Naive thymus-derived CD4-positive, alpha-beta T cell (primary cell): ENCODE data around the gene GNA14. TPM values are rescaled to one million over a fixed set of nuclear protein-coding genes. Genes with fewer than 3 reads are reported as not detected.

Source experiments
- ATAC-seq: fragments of 150-1000 bp; cut with Tn5 transposase; 2 replicates; pipeline ENCODE4 v1.10.0; 2021; ENCODE audit warnings: mild to moderate bottlenecking, moderate library complexity
- CTCF ChIA-PET: fragments of 350-600 bp; sonication (Branson Sonifier 250); formaldehyde crosslinking; loops from one replicate; lab custom pipeline; 2021; ENCODE audit warnings: antibody characterized with exemption; lab: Charles Lee
- POLR2A ChIA-PET: fragments of 350-600 bp; sonication (Branson Sonifier 250); formaldehyde crosslinking; loops from one replicate; lab custom pipeline; 2021; ENCODE audit warnings: antibody characterized with exemption, inconsistent platforms; lab: Charles Lee
- DNase-seq, 9 donors: peaks; one replicate each; pipeline versions ENCODE4 v3.0.0 to v3.0.0-alpha.2; 2020 to 2022; ENCODE audit warnings: mixed read lengths in 1 of 9
- H3K27ac ChIP-seq: one replicate; pipeline ENCODE4 v1.7.0; 2013; ENCODE audit warnings: mild to moderate bottlenecking, low read depth, low read length, moderate library complexity
- H3K27me3 ChIP-seq, 2 donors: one replicate each; pipeline ENCODE4 v1.7.0; 2013; ENCODE audit warnings: low read length in 2 of 2, mild to moderate bottlenecking in 2 of 2, moderate library complexity in 2 of 2; ENCODE audit not compliant: control insufficient read depth in 2 of 2, insufficient read depth in 2 of 2
- H3K36me3 ChIP-seq, 3 experiments: 1 replicate in 2 of 3; 2 replicates in 1 of 3; pipeline ENCODE4 v1.7.0; 2013; ENCODE audit warnings: low read length in 3 of 3, mild to moderate bottlenecking in 3 of 3, moderate library complexity in 1 of 3; ENCODE audit not compliant: insufficient read depth in 3 of 3, control insufficient read depth in 2 of 3
- H3K4me1 ChIP-seq, 2 donors: one replicate each; pipeline ENCODE4 v1.7.0; 2013; ENCODE audit warnings: low read length in 2 of 2, mild to moderate bottlenecking in 2 of 2, moderate library complexity in 1 of 2; ENCODE audit not compliant: control insufficient read depth in 2 of 2, insufficient read depth in 2 of 2
- H3K4me3 ChIP-seq: 2 replicates; pipeline ENCODE4 v1.7.0; 2013; ENCODE audit warnings: mild to moderate bottlenecking, low read length
- H3K9me3 ChIP-seq, 3 experiments: 1 replicate in 2 of 3; 2 replicates in 1 of 3; pipeline ENCODE4 v1.7.0; 2013; ENCODE audit warnings: low read length in 3 of 3; ENCODE audit not compliant: control insufficient read depth in 2 of 3
- H3K27ac Mint-ChIP-seq, 9 donors: one replicate each; pipeline ENCODE4 v1.8.0; 2020 to 2022; ENCODE audit warnings: mixed read lengths in 9 of 9, mild to moderate bottlenecking in 8 of 9, moderate library complexity in 5 of 9, inconsistent platforms in 2 of 9
- H3K27me3 Mint-ChIP-seq, 5 donors: one replicate each; pipeline ENCODE4 v1.8.0; 2021 to 2022; ENCODE audit warnings: mixed read lengths in 5 of 5, mild to moderate bottlenecking in 1 of 5
- H3K36me3 Mint-ChIP-seq, 5 donors: one replicate each; pipeline ENCODE4 v1.8.0; 2020 to 2022; ENCODE audit warnings: mixed read lengths in 5 of 5, mild to moderate bottlenecking in 3 of 5, inconsistent platforms in 1 of 5
- H3K4me1 Mint-ChIP-seq, 7 donors: one replicate each; pipeline ENCODE4 v1.8.0; 2020 to 2022; ENCODE audit warnings: mixed read lengths in 7 of 7, mild to moderate bottlenecking in 3 of 7, inconsistent platforms in 1 of 7
- H3K4me3 Mint-ChIP-seq, 10 donors: one replicate each; pipeline ENCODE4 v1.8.0; 2020 to 2022; ENCODE audit warnings: mild to moderate bottlenecking in 10 of 10, mixed read lengths in 10 of 10, moderate library complexity in 6 of 10, inconsistent platforms in 2 of 10
- H3K9me3 Mint-ChIP-seq, 11 donors: one replicate each; pipeline ENCODE4 v1.8.0; 2020 to 2022; ENCODE audit warnings: mixed read lengths in 11 of 11, mild to moderate bottlenecking in 4 of 11, inconsistent platforms in 1 of 11, moderate library complexity in 1 of 11
- intact Hi-C, 2 donors: fragments of 100-400 bp; cut with micrococcal nuclease; formaldehyde crosslinking; loops; one replicate each; pipeline ENCODE4 v1.15.1; 2023
- polyA plus RNA-seq, 2 donors: library from polyadenylated mRNA; unstranded; fragments of 300-500 nt; fragmentation: Illumina TruSeq; gene quantifications; one replicate each; pipeline ENCODE4 v1.2.3, GENCODE V29; 2021
- total RNA-seq, 6 experiments: library from RNA in 5 of 6; stranded (reverse) in 5 of 6; gene quantifications; 1 replicate in 5 of 6; 2 replicates in 1 of 6; pipeline ENCODE4 v1.2.3 and lab custom pipeline; 2021 to 2026

Gene GNA14
- total and polyA plus RNA-seq, 7 experiments from 2014 or later, result 0.34 TPM; not detected in 6

- POLR2A ChIA-PET, result interaction anchor here (0.5 kb wide), 1 partner anchor 142 kb away, joined by 3 read pairs; no protein-coding TSS in a partner anchor
- CTCF ChIA-PET, result no interaction called here
- peak overlapping the region in 2 of 10 donors; percentile 10 to 55 for H3K4me3 Mint-ChIP-seq
Measured at GRCh38 chr9:77594963-77595362, 53.2 kb downstream of the GNA14 start.

GRCh38 chr9:77593528-77593927 is 54.6 kb downstream of the GNA14 start:
- ChIA-PET POLR2A (no interaction called here), CTCF (no interaction called here)
- H3K27ac Mint-ChIP-seq, result no peak overlapping the region
- no peaks in the 10 kb centered on the region for H3K9me3 Mint-ChIP-seq
- no peaks in the 10 kb centered on the region for H3K36me3 Mint-ChIP-seq
- Histone ChIP-seq H3K36me3 (no peaks in the 10 kb centered on the region), H3K4me1 (peaks cover 0 to 5% of the 10 kb centered on the region in 2 donors), H3K27me3 (no peaks in the 10 kb centered on the region), H3K9me3 (no peaks in the 10 kb centered on the region), H3K27ac (no peak overlapping the region), H3K4me3 (no peak overlapping the region)
- intact Hi-C loops, result no loop called here
- no peak overlapping the region for H3K4me3 Mint-ChIP-seq
- ATAC-seq (no peak), DNase-seq (no peak)
- peaks cover 0 to 6% (median 0%) of the 10 kb centered on the region in 5 donors for H3K27me3 Mint-ChIP-seq
- peaks cover 5 to 24% (median 10%) of the 10 kb centered on the region in 7 donors for H3K4me1 Mint-ChIP-seq

More at GRCh38 chr9:77594963-77595362, 53.2 kb downstream of the GNA14 start:
- no peaks in the 10 kb centered on the region for H3K27me3 ChIP-seq
- no peak overlapping the region for H3K4me3 ChIP-seq
- Mint-ChIP-seq H3K27ac (peak overlapping the region in 1 of 9 donors; percentile 42), H3K36me3 (no peaks in the 10 kb centered on the region), H3K27me3 (peaks cover 0 to 11% (median 0%) of the 10 kb centered on the region in 5 donors), H3K9me3 (no peaks in the 10 kb centered on the region), H3K4me1 (peaks cover 5 to 24% (median 10%) of the 10 kb centered on the region in 7 donors)
- no peaks in the 10 kb centered on the region for H3K36me3 ChIP-seq
- no peak for DNase-seq
- intact Hi-C loops, result no loop called here
- no peak for ATAC-seq
- peaks cover 0 to 5% of the 10 kb centered on the region in 2 donors for H3K4me1 ChIP-seq
- H3K9me3 ChIP-seq, result no peaks in the 10 kb centered on the region
- no peak overlapping the region for H3K27ac ChIP-seq

- Mint-ChIP-seq H3K27ac (no peak overlapping the region), H3K36me3 (no peaks in the 10 kb centered on the region), H3K4me3 (no peak overlapping the region), H3K9me3 (no peaks in the 10 kb centered on the region), H3K4me1 (peaks cover 5 to 27% (median 10%) of the 10 kb centered on the region in 7 donors), H3K27me3 (peaks cover 0 to 10% (median 0%) of the 10 kb centered on the region in 5 donors)
- H3K36me3 ChIP-seq, result no peaks in the 10 kb centered on the region
- H3K27me3 ChIP-seq, result no peaks in the 10 kb centered on the region
- no peaks in the 10 kb centered on the region for H3K9me3 ChIP-seq
- no peak overlapping the region for H3K27ac ChIP-seq
- ChIA-PET CTCF (no interaction called here), POLR2A (no interaction called here)
- H3K4me1 ChIP-seq, result peaks cover 0 to 5% of the 10 kb centered on the region in 2 donors
- H3K4me3 ChIP-seq, result no peak overlapping the region
- no peak for ATAC-seq
- intact Hi-C loops, result no loop called here
- DNase-seq, result no peak
Measured at GRCh38 chr9:77592476-77592875, 55.6 kb downstream of the GNA14 start.

- POLR2A ChIA-PET, result no interaction called here
- Histone ChIP-seq H3K4me3 (no peak overlapping the region), H3K9me3 (no peaks in the 10 kb centered on the region), H3K36me3 (no peaks in the 10 kb centered on the region), H3K4me1 (no peaks in the 10 kb centered on the region), H3K27me3 (no peaks in the 10 kb centered on the region), H3K27ac (no peak overlapping the region)
- CTCF ChIA-PET, result no interaction called here
- Mint-ChIP-seq H3K36me3 (no peaks in the 10 kb centered on the region), H3K4me3 (no peak overlapping the region), H3K27me3 (peaks cover 5 to 10% (median 9%) of the 10 kb centered on the region in 5 donors), H3K4me1 (peaks cover 0 to 7% (median 2%) of the 10 kb centered on the region in 7 donors), H3K27ac (no peak overlapping the region), H3K9me3 (no peaks in the 10 kb centered on the region)
- no peak for ATAC-seq
- intact Hi-C loops, result loop anchor here in 1 of 2 donors (5.0 kb wide), 1 partner anchor 818 kb away; no protein-coding TSS in a partner anchor
- no peak for DNase-seq
Measured at GRCh38 chr9:77589046-77589795, 58.9 kb downstream of the GNA14 start.

GRCh38 chr9:77588271-77588937 is 59.7 kb downstream of the GNA14 start:
- Histone ChIP-seq H3K27ac (no peak overlapping the region), H3K27me3 (no peaks in the 10 kb centered on the region), H3K36me3 (no peaks in the 10 kb centered on the region), H3K4me1 (no peaks in the 10 kb centered on the region), H3K4me3 (no peak overlapping the region), H3K9me3 (no peaks in the 10 kb centered on the region)
- Mint-ChIP-seq H3K4me3 (no peak overlapping the region), H3K9me3 (no peaks in the 10 kb centered on the region), H3K4me1 (peaks cover 0 to 4% (median 0%) of the 10 kb centered on the region in 7 donors), H3K27ac (no peak overlapping the region), H3K36me3 (no peaks in the 10 kb centered on the region), H3K27me3 (peaks cover 5 to 13% (median 9%) of the 10 kb centered on the region in 5 donors)
- ATAC-seq (no peak), DNase-seq (no peak)
- intact Hi-C loops, result loop anchor here in 1 of 2 donors (5.0 kb wide), 1 partner anchor 819 kb away; no protein-coding TSS in a partner anchor
- ChIA-PET POLR2A (no interaction called here), CTCF (no interaction called here)

- Mint-ChIP-seq H3K27ac (no peak overlapping the region), H3K4me1 (peaks cover 0 to 4% (median 0%) of the 10 kb centered on the region in 7 donors), H3K9me3 (no peaks in the 10 kb centered on the region), H3K27me3 (peaks cover 5 to 13% (median 9%) of the 10 kb centered on the region in 5 donors), H3K4me3 (no peak overlapping the region), H3K36me3 (no peaks in the 10 kb centered on the region)
- ChIA-PET POLR2A (no interaction called here), CTCF (no interaction called here)
- no peaks in the 10 kb centered on the region for H3K9me3 ChIP-seq
- H3K27ac ChIP-seq, result no peak overlapping the region
- H3K27me3 ChIP-seq, result no peaks in the 10 kb centered on the region
- no peaks in the 10 kb centered on the region for H3K36me3 ChIP-seq
- intact Hi-C loops, result loop anchor here in 1 of 2 donors (5.0 kb wide), 1 partner anchor 819 kb away; no protein-coding TSS in a partner anchor
- DNase-seq (no peak), ATAC-seq (no peak)
- H3K4me1 ChIP-seq, result no peaks in the 10 kb centered on the region
- no peak overlapping the region for H3K4me3 ChIP-seq
Measured at GRCh38 chr9:77587851-77588250, 60.3 kb downstream of the GNA14 start.
